ENCODE data around the gene MORN3. TPM values are rescaled to one million over a fixed set of nuclear protein-coding genes. Genes with fewer than 3 reads are reported as not detected.

Gene MORN3
- not detected for total RNA-seq

GRCh38 chr12:121669521-121669900 lies at the start of gene MORN3:
TSS of gene MORN3 (minus strand) at chr12:121669654. CDS start at chr12:121669483, 171 bp downstream.

DNA sequence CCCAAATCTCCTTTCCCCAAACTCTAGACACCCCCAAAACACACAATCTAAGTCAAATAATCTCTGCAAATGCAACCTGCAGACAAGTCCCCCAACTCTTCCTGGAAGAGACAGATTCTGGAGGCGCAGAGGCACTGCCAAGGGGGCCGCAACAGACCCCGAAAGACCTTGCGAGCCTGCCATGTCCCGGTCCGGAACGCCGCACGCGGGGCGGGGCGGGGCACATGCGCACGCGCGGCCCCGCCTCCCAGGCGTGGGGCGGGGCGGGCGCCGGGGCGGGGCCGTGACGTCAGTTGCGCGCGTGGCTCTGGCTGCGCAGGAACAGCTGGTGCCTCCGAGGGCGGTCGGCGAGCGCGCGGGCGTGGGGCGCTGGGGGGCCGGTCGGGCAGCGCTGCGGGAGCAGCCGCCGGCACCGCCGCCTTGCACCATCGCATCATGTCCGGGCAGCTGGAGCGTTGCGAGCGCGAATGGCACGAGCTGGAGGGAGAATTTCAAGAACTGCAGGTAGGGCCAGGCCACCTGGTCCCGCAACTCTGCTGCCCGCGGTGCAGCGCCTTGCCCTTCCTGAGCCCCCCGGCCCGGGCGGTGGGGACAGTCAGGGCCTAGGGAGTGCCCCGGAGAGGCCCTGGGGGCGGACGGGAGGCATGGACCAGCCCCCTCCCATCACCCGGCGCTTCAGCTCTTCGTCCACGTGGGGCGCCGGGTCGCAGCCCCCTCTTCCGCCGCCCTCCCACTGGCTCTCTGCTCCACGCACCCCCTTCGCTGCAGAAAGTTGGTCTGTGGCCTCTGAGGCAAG lies 43.2 kb upstream of the MORN3 start, which contains the start of gene TMEM120B:
Gene TMEM120B (plus strand): TSS at position 292 of the 796 bp plus-strand sequence. CDS start 144 bp downstream, at position 436.

DNA sequence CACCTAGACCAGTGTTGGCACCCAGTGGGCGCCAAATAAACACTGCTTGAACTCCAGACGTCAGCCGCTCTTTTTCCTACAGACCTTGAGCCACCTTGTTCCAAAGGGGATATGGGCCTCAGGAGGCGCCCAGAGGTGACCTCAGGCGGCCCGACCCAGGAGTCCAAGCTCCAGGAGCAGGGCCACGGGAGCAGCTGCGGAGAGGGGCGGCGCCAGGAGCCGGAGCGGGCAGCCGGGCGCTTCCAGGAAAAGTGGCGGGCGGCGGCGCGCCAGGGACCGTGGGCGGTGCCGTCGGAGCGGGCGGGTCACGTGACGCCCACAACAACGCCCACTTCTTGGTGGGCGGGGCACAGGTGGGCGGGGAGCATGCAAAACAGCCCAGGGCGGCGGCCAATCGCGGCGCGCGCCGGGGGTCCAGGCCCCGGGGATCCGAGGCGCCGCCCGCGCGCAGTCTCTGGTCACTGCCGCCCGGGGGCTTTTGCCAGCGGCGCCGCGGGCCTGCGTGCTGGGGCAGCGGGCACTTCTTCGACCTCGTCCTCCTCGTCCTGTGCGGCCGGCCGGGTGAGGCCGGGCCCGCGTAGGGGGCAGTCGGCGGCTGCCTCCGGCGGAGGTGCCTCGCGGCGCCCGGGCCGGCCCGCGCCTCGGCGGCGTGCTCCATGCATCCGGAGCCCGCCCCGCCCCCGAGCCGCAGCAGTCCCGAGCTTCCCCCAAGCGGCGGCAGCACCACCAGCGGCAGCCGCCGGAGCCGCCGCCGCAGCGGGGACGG lies 43.2 kb downstream of the MORN3 start, which contains the start of gene ORAI1:
Gene ORAI1 (plus strand): TSS at position 444 of the 766 bp plus-strand sequence.

Small RNAs within 50 kb of the gene (small RNA-seq; reads per million reads assigned to genes)
- gene RNU6-1004P = 0 reads per million in 2 donors

Other genes starting within 250 kb of the MORN3 start
- gene KDM2B, start 88.6 kb downstream of the MORN3 start, total RNA-seq = 10 to 100 TPM; 19.3 to 33.3 TPM
- gene ORAI1, start 43.1 kb downstream of the MORN3 start, total RNA-seq = 10 to 100 TPM; 26.5 to 36.6 TPM
- 10 to 100 TPM in 1 of 2 donors, 1 to 10 TPM in 1; 5.2 to 12.3 TPM for gene TMEM120B, start 43.1 kb upstream of the MORN3 start, total RNA-seq
- gene RHOF, start 124.0 kb upstream of the MORN3 start, total RNA-seq = 1 to 10 TPM; 6.5 to 7.7 TPM
- 1 to 10 TPM; 2.8 to 4.0 TPM for gene SETD1B, start 134.4 kb upstream of the MORN3 start, total RNA-seq
- gene HPD, start 189.2 kb upstream of the MORN3 start, total RNA-seq = not detected
- 10 to 100 TPM; 45.8 to 62.9 TPM for gene PSMD9, start 219.1 kb upstream of the MORN3 start, total RNA-seq
- 1 to 10 TPM; 2.0 to 2.8 TPM for gene CFAP251, start 248.9 kb upstream of the MORN3 start, total RNA-seq

All from melanocyte of skin (primary cell).